Measurements from ENCODE around the gene ARHGEF3. TPM values are rescaled to one million over a fixed set of nuclear protein-coding genes. Genes with fewer than 3 reads are reported as not detected.

The ARHGEF3 gene
- total RNA-seq, 1 donor: 21.7 TPM

DNA sequence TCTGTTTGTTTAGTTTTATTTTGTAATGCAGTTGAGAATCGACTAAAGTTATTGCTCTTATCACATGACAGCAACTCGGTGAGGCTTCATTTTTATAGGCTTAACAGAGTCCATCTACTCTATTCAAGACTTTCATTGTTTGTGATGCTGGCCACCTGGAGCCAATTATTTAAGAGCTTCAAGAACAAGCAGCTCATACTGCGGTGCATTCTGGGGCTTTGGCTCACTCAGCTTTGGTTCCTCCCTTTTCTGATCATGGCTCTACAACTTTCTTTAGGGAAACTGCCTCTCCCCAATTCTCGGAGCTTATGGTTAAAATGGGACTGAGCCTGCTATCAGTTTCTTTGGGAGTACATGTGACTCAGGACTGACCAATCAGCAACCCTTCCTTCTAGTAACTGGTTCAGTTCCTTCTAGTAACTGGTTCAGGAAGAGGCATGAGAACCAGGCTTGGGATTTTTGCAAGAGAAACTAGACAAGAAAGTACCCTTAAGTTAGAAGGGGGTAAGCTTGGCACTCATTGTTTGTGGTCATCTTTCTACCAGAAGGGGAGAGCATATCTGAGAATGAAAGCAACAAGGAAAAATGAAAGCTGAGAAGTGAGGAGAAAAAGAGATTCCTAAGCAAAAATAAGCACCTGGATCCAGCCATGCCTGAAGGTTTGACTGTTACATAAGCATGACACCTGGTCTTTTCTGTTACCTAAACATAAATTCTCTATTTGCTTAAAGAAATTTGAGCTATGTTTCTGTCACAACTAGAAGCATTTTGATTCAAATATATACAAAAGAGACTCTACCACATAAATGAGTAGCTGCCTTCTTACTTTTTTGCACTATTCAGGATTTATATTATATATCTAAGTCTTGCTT lies 24.1 kb upstream of the ARHGEF3 start:
- no peak overlapping the region for H3K4me3 ChIP-seq (ENCODE audit: insufficient read depth, low read length)

DNA sequence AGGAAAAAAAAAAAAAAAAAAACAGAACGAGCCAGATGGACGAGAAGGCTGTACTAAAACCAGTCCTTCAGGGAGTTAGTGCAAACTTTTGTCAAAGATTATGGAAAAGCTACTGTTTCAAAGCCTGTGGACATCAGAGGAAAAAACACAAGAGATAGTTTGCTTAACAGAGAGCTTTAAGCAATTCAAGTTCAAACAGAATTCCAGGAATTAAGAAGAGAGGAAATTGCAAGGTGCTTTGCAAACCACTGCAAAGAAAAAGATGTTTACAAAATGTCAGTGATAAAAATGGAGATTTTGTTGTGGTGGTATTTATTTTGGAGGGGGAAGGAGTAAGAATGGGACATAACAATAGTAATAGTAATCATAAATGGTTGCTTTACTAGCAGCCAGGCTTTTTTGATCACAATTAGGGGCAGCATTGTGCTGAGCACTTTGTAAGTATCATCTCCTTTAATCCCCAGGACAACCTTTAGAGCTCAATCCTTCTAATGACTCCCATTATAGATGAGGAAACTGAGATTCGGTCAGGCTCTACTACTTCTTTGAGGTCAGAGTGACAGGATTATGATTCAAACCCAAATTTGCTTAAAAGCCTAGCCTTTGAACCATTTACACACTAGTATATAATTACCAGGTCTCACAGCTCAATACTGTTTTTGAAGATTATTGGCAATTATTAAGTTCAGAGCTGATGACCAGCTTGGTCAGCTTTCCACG lies 22.4 kb upstream of the ARHGEF3 start:
- TF ChIP-seq, protein P1, sequence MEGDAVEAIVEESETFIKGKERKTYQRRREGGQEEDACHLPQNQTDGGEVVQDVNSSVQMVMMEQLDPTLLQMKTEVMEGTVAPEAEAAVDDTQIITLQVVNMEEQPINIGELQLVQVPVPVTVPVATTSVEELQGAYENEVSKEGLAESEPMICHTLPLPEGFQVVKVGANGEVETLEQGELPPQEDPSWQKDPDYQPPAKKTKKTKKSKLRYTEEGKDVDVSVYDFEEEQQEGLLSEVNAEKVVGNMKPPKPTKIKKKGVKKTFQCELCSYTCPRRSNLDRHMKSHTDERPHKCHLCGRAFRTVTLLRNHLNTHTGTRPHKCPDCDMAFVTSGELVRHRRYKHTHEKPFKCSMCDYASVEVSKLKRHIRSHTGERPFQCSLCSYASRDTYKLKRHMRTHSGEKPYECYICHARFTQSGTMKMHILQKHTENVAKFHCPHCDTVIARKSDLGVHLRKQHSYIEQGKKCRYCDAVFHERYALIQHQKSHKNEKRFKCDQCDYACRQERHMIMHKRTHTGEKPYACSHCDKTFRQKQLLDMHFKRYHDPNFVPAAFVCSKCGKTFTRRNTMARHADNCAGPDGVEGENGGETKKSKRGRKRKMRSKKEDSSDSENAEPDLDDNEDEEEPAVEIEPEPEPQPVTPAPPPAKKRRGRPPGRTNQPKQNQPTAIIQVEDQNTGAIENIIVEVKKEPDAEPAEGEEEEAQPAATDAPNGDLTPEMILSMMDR (IDR thresholded peaks at IDR 0.05; ENCODE audit: extremely low read depth, low read depth, low read length): no peak
- H3K9me3 ChIP-seq (ENCODE audit: low read depth, low read length): no peaks in the 10 kb centered on the region
- no peak overlapping the region for H3K27ac ChIP-seq (ENCODE audit: low read depth, low read length)
- no peaks in the 10 kb centered on the region for H3K36me3 ChIP-seq (ENCODE audit: insufficient read depth, low read length)
- H3K79me2 ChIP-seq (ENCODE audit: insufficient read depth, low read length): no peaks in the 10 kb centered on the region
- H4K20me1 ChIP-seq (ENCODE audit: insufficient read depth, low read length): no peaks in the 10 kb centered on the region
- DNase-seq (ENCODE audit: insufficient read length, low spot score, missing footprints): no peak
- H3K4me1 ChIP-seq (ENCODE audit: insufficient read depth, low read length): no peaks in the 10 kb centered on the region
- no peak overlapping the region for H3K4me2 ChIP-seq (ENCODE audit: insufficient read depth, low read length)
- H3K27me3 ChIP-seq (ENCODE audit: insufficient read depth, low read length): peaks cover 7% of the 10 kb centered on the region
- H2AFZ ChIP-seq (ENCODE audit: low read length): no peak overlapping the region
- no peak overlapping the region for H3K4me3 ChIP-seq (ENCODE audit: insufficient read depth, low read length)

More for the DNA sequence above, 24.1 kb upstream of the ARHGEF3 start:
- H3K27me3 ChIP-seq (ENCODE audit: insufficient read depth, low read length): peaks cover 8% of the 10 kb centered on the region
- H3K4me1 ChIP-seq (ENCODE audit: insufficient read depth, low read length): no peaks in the 10 kb centered on the region
- no peak overlapping the region for H3K27ac ChIP-seq (ENCODE audit: low read depth, low read length)
- H3K4me2 ChIP-seq (ENCODE audit: insufficient read depth, low read length): no peak overlapping the region
- H4K20me1 ChIP-seq (ENCODE audit: insufficient read depth, low read length): no peaks in the 10 kb centered on the region
- no peaks in the 10 kb centered on the region for H3K79me2 ChIP-seq (ENCODE audit: insufficient read depth, low read length)
- no peaks in the 10 kb centered on the region for H3K9me3 ChIP-seq (ENCODE audit: low read depth, low read length)
- no peak for DNase-seq (ENCODE audit: insufficient read length, low spot score, missing footprints)
- no peaks in the 10 kb centered on the region for H3K36me3 ChIP-seq (ENCODE audit: insufficient read depth, low read length)
- H2AFZ ChIP-seq (ENCODE audit: low read length): no peak overlapping the region
- TF ChIP-seq, protein P1 (IDR thresholded peaks at IDR 0.05; ENCODE audit: extremely low read depth, low read depth, low read length): no peak

DNA sequence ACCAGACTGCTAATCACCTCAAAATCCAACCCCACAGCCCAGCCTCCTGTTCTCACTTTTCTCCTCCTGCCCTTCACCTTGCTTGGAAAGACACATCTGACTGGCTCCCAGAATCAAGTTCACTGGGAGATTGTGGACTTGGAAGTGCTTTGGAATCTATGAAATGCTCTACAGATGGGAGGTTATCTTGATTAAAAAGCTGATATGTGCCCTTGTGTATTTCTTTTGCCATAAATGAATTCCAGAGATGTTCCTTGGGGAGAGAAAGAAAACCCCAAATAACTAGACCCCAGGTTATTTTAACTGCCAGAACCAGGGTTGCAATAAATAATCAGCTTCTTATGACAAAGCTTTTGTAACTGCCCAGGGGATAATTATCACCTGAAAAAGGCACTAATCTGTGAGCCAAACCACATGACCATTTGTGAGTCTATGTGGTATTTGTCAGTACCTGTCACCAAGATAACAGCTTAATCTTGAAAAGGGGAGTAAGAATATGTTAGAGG lies 21.7 kb upstream of the ARHGEF3 start:
- Histone ChIP-seq H3K27ac (ENCODE audit: low read depth, low read length) (no peak overlapping the region), H3K36me3 (ENCODE audit: insufficient read depth, low read length) (no peaks in the 10 kb centered on the region), H3K27me3 (ENCODE audit: insufficient read depth, low read length) (peaks cover 10% of the 10 kb centered on the region), H3K4me3 (ENCODE audit: insufficient read depth, low read length) (no peak overlapping the region), H3K4me2 (ENCODE audit: insufficient read depth, low read length) (no peak overlapping the region), H3K9me3 (ENCODE audit: low read depth, low read length) (no peaks in the 10 kb centered on the region), H2AFZ (ENCODE audit: low read length) (no peak overlapping the region), H3K79me2 (ENCODE audit: insufficient read depth, low read length) (no peaks in the 10 kb centered on the region), H4K20me1 (ENCODE audit: insufficient read depth, low read length) (no peaks in the 10 kb centered on the region), H3K4me1 (ENCODE audit: insufficient read depth, low read length) (no peaks in the 10 kb centered on the region)
- DNase-seq (ENCODE audit: insufficient read length, low spot score, missing footprints): no peak
- TF ChIP-seq, protein P1 (IDR thresholded peaks at IDR 0.05; ENCODE audit: extremely low read depth, low read depth, low read length): no peak

DNA sequence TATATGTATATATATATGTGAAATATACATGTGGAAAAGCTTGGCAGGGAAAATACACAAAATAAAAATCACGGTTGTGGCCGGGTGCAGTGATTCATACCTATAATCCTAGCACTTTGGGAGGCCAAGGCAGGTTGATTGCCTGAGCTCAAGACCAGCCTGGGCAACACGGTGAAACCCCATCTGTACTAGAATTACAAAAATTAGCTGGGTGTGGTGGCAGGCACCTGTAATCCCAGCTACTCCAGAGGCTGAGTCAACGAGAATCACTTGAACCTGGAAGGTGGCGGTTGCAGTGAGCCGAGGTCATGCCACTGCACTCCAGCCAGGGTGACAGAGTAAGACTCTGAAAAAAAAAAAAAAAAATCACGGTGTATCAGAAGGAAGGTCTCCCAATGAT lies 20.8 kb upstream of the ARHGEF3 start:
- Histone ChIP-seq H3K79me2 (ENCODE audit: insufficient read depth, low read length) (no peaks in the 10 kb centered on the region), H2AFZ (ENCODE audit: low read length) (no peak overlapping the region), H4K20me1 (ENCODE audit: insufficient read depth, low read length) (no peaks in the 10 kb centered on the region), H3K4me2 (ENCODE audit: insufficient read depth, low read length) (no peak overlapping the region), H3K4me1 (ENCODE audit: insufficient read depth, low read length) (no peaks in the 10 kb centered on the region), H3K9me3 (ENCODE audit: low read depth, low read length) (no peaks in the 10 kb centered on the region), H3K27me3 (ENCODE audit: insufficient read depth, low read length) (peaks cover 15% of the 10 kb centered on the region), H3K36me3 (ENCODE audit: insufficient read depth, low read length) (no peaks in the 10 kb centered on the region), H3K27ac (ENCODE audit: low read depth, low read length) (no peak overlapping the region), H3K4me3 (ENCODE audit: insufficient read depth, low read length) (no peak overlapping the region)
- TF ChIP-seq, protein P1 (IDR thresholded peaks at IDR 0.05; ENCODE audit: extremely low read depth, low read depth, low read length): no peak
- DNase-seq (ENCODE audit: insufficient read length, low spot score, missing footprints): no peak

Measured in osteoblast (primary cell).